Transverse colon (tissue), 4 donors: ENCODE data around the gene SMAD1.

Experiments
- EP300 ChIP-seq: sonication (generic); formaldehyde crosslinking; IDR thresholded peaks from one replicate; pipeline ENCODE4 v1.6.1; 2017; ENCODE audit warnings: antibody characterized with exemption, low read depth
- POLR2A ChIP-seq: fragments of 450-650 bp; IDR thresholded peaks from one replicate; pipeline ENCODE4 v1.6.1; 2016; ENCODE audit warnings: antibody characterized with exemption, mild to moderate bottlenecking, moderate library complexity
- POLR2AphosphoS5 ChIP-seq, 3 donors: sonication (generic); formaldehyde crosslinking; IDR thresholded peaks; one replicate each; pipeline ENCODE4 v1.6.1; 2016; ENCODE audit warnings: antibody characterized with exemption in 3 of 3
- TF ChIP-seq, protein P1 (sequence below), 5 experiments: fragments of 200-600 bp in 3 of 5; fragments of 450-650 bp in 2 of 5; sonication (generic) in 3 of 5; IDR thresholded peaks; 1 replicate in 2 of 5; 2 replicates in 3 of 5; pipeline ENCODE4 v1.5.1; 2016 to 2017; ENCODE audit warnings: antibody characterized with exemption in 5 of 5, inconsistent platforms in 3 of 5, mild to moderate bottlenecking in 2 of 5, moderate library complexity in 1 of 5

DNA sequence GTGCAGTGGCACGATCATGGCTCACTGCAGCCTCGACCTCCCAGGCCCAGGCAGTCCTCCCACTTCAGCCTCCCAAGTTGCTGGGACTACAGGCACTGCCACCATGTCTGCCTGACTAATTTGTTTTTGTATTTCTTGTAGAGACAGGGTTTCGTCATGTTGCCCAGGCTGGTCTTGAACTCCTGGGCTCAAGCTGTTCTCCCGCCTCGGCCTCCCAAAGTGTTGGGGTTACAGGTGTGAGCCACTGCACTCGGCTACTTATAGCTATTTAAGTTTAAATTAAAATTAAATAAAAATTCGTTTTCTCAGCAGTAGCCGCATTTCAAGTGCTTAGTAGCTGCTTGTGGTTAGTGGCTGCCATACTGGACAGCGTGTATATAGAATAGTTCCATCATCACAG, 3.5 kb downstream of the SMAD1 start:
- TF ChIP-seq, protein P1, sequence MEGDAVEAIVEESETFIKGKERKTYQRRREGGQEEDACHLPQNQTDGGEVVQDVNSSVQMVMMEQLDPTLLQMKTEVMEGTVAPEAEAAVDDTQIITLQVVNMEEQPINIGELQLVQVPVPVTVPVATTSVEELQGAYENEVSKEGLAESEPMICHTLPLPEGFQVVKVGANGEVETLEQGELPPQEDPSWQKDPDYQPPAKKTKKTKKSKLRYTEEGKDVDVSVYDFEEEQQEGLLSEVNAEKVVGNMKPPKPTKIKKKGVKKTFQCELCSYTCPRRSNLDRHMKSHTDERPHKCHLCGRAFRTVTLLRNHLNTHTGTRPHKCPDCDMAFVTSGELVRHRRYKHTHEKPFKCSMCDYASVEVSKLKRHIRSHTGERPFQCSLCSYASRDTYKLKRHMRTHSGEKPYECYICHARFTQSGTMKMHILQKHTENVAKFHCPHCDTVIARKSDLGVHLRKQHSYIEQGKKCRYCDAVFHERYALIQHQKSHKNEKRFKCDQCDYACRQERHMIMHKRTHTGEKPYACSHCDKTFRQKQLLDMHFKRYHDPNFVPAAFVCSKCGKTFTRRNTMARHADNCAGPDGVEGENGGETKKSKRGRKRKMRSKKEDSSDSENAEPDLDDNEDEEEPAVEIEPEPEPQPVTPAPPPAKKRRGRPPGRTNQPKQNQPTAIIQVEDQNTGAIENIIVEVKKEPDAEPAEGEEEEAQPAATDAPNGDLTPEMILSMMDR (IDR thresholded peaks at IDR 0.05), result no peak
- no peak for TF ChIP-seq POLR2AphosphoS5 (IDR thresholded peaks at IDR 0.05)
- no peak for TF ChIP-seq POLR2A
- no peak for TF ChIP-seq EP300
